ENCODE data around the gene DGKI.
"Not testable (repeated sequence)": the region's sequence is repeated elsewhere in the genome, so short reads cannot be mapped to it uniquely, and the experiment has no call there.

DGKI gene

GRCh38 chr7:137732168-137732567 is 114.6 kb downstream of the DGKI start:
- no peak for DNase-seq

DNA sequence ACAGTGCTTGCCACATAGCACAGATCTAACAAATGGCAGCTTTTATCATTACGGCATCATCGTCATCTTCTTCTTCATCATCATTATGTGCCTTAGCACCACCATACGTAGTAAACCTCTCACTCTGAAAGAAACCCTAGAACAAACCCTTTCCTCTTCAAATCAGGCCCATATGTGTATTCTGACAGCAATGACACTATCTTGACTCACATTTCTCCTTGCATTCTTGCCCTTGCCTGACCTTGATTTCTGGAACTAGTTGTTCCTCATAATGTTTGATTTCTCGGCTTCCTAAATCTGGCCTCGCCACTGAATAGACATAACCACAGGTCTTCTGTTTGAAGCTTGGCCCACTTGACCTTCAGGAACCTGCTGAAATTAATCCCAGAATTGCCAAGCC is 115.3 kb downstream of the DGKI start:
- DNase-seq = no peak

DNA sequence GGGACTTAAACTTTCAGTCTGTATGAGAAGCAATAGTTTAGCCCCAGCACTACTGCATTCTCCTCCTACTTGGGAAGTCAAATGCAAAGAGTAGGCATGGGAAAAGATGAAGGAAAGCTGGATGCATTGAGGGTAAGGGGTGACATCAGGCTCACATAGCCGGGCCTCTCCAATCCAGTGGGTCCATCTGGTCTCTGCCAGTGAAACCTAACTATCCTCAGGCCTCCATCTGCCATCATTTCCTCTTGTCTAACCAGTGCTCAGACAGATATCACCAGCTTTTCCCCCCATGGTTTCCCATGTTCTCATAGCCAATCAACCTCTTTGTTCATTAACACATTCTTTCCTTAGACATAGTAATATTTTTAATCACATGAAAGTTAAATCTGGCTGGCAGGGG is 118.3 kb downstream of the DGKI start:
- DNase-seq = no peak

DNA sequence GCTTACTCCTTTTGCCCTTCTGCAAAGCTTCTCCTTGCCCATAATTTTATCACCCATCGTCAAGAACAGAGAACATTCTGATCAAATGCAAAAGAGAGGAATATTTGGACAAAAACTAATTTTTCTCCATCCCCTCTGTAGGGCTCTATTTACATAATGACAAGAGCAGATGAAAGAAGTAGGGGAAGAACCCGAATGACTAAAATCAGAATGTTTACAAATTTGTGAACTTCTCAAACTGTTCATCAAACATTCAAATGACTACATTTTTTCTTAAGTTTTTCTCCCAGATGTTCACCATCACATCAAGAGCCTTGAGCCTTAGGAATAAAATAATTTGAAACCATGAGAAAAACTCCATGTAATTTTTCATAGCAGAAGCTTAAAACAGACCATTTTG is 119.4 kb downstream of the DGKI start:
- no peak for DNase-seq

GRCh38 chr7:137718355-137718754 is 128.4 kb downstream of the DGKI start:
- no peak for DNase-seq

DNA sequence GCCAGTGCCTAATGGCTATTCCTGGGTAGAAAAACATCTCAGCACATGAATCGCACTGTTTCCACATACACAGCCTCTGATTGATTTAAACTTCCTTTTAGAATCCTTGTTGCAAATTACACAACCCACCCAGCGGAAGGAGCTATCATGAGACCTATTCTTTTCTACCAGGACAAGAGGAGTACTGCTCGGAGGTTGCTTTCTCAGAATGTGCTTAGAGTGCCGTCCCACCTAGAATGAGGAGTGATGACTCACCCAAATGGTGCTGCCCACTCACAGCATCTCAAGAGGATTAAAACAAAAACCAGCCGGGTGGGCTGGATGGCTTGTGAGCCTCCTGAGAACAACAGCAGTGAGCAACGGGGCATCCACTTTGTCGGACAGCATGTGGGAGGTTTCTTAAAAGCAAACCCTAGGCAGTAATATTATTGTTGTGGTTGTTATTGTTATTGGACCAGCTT is 128.9 kb downstream of the DGKI start:
- no peak for DNase-seq

GRCh38 chr7:137717045-137717444 is 129.7 kb downstream of the DGKI start:
- no peak for DNase-seq

- no peak for DNase-seq
Observed at GRCh38 chr7:137716061-137716460, 130.7 kb downstream of the DGKI start.

- no peak for DNase-seq
Observed at GRCh38 chr7:137715533-137715932, 131.2 kb downstream of the DGKI start.

- no peak for DNase-seq
Observed at GRCh38 chr7:137715121-137715520, 131.7 kb downstream of the DGKI start.

DNA sequence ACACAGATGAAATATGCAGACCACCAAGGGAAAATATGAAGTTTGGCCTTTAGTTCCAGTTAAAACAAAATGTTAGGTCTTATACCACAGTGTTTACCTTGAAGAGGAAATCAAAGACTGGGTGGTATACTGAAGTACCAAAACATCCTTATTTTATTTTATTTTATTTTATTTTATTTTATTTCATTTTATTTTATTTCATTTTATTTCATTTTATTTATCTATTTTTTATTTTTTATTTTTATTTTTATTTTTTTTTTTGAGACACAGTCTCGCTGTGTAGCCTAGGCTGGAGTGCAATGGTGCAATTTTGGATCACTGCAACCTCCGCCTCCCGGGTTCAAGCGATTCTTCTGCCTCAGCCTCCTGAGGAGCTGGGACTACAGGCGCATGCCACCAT is 140.4 kb downstream of the DGKI start:
- DNase-seq = not testable (repeated sequence)

DNA sequence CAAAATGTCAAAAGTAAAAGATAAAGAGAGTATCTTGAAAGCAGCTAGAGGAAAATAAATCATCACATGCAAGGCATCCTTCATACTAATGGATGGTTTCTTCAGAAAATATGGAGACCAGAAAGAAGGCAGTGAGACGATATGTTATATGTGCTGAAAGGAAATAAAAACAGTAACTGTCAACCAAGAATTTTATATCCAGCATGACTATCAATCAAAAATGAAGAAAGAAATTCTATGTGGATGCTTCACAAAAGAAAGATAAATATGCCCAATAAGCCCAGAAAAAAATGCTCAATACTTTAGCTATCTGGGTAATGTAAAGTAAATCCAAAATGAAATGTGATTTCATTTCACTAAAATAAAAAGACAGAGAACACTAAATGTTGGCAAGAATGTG is 142.1 kb downstream of the DGKI start:
- no peak for DNase-seq

- DNase-seq = no peak
Observed at GRCh38 chr7:137703291-137704010, 143.3 kb downstream of the DGKI start.

DNA sequence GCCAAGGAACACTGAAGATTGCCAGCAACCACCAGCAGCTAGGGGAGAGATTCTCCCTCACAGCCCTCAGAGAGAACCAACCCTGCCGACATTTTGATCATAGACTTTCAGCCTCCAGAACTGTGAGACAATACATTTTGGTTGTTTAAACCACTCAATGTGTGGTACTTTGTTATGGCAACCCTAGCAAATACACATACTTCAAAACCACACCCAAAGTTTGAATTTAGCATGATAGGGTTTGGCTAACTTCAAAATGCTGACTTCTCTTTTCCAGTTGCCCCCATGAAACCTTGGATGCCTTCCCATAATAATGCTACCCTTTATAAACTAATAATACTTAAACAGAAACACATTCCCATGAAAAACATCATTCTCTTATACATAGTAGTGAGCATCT is 149.8 kb downstream of the DGKI start:
- no peak for DNase-seq

DNA sequence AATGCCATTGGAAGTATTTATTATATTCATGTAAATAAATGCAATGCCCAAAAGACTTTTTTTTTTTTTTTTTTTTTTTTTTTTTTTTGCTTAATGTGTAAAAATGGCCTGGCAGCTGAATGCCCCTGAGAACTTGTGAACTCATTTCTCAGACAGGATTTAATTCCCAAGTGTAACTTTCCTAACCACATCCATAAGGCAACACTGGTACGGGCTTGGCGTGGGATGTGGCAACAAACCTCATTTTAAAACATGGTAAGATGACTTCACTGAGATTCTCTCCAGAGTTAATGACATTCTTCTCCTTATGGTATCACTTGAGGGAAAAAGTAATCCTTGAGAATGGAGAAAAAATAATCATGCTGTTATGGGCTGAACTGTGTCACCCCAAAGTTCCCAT is 150.4 kb downstream of the DGKI start:
- DNase-seq = no peak

GRCh38 chr7:137695942-137696341 is 150.8 kb downstream of the DGKI start:
- no peak for DNase-seq

DNA sequence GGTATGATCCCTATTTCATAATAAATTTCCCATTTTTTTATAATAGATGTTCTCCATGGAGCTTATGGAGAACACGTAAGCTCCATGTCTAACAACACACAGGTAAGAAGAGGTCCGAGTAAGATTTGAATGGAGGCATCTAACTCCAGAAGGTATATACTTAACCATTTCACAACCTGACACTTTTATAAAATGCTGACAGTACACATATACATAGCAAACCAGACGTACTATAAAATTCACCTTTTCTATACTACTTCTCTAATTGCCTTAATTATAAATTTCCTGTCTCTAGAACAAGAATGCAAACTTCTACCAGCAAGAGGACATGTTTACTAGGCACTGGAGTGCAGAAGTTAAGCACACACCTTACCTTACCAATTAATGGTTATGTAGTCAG is 151.3 kb downstream of the DGKI start:
- DNase-seq = no peak

- no peak for DNase-seq
Observed at GRCh38 chr7:137694405-137694804, 152.4 kb downstream of the DGKI start.

GRCh38 chr7:137692399-137692798 is 154.4 kb downstream of the DGKI start:
- no peak for DNase-seq

DNA sequence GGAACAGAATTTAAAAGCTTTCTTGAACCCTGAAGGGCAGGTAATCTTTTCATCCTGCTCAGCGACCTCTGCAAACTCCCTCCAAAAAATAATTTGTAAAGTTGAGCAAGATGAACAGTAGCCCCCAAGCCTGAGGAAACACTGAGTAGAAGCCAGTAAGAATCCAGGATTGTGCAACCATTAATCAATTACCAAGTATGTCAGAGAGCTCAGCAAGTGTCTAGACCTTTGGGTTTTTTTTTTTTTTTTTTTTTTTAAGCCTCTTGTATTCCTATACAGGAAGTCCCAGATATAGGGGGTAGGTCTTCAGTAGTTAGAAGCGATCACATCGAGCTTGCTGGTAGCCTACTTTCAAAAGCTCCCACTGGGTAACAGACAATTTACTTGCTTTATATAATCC is 155.2 kb downstream of the DGKI start:
- no peak for DNase-seq

DNA sequence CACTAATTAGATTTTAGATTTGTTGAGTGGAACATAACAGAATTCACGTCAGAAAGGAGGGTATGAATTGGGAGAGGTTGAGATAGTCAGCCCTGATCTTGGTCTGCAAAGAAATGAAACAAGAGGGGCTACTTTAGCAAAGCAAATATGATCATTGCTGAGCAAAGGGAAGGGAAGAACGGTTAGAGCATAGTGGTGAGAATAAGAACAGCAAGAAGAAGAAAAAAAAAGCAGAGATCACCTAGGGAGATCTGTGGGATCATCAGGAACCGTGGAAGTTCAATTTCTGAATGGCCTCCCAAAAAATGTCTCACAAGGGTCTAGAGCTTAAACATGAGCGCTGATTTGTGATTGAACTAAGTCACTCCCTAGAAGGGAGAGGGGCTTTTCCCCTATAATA is 156.1 kb downstream of the DGKI start:
- DNase-seq = no peak

GRCh38 chr7:137689761-137690160 is 157.0 kb downstream of the DGKI start:
- no peak for DNase-seq

- DNase-seq = no peak
Observed at GRCh38 chr7:137687556-137688265, 159.1 kb downstream of the DGKI start.

GRCh38 chr7:137685433-137686164 is 161.2 kb downstream of the DGKI start:
- DNase-seq = no peak

All from NCI-H446 treated with DMSO at 0.1 percent for 48 hours (cell line).